Limb (tissue), 2 donors: Measurements from ENCODE around the gene FAM120C.

Source experiments
- DNase-seq, 2 donors: peaks; one replicate each; pipeline ENCODE4 v3.0.0-alpha.2; 2016; ENCODE audit errors: extremely low spot score in 2 of 2

The FAM120C gene

GRCh38 chrX:54157561-54157960 lies 25.5 kb downstream of the FAM120C start:
- DNase-seq, result no peak

DNA sequence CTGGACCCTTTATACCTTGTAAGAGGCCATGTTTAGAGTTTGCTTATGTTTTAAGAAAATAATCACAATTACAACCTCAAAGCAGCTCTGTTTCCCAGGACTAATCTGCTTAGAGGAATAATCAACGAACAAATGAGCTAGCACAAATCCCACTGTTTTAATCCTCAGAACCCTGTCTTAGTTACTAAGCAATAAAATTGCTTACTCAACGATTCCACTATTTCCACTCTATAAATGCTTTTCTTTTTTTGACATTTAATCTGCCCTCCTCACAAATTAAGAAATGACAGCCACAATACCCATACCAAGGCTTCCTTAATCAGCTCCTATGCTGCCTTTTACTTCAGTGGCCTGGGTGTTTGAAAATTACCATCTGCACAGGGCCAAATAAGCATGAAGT lies 48.8 kb downstream of the FAM120C start:
- DNase-seq, result no peak

GRCh38 chrX:54116391-54116790 lies 66.7 kb downstream of the FAM120C start:
- DNase-seq, result no peak

DNA sequence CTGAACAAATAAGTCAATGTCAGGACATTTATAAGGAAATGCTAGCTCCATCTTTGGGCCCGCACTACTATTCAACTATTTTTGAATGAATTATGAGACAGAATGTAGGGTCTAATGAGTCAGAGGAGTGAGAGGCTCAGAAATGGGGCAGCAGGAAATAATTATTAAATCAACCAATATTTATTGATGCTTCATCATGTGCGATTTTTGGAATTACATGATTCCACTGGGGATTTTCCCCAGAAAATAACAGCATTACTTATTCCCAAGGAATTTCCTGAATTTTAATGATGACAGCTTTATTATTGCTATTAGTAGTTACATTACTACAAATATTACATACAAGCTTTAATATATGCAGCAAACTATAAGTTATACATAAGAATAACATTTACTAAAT lies 89.5 kb downstream of the FAM120C start:
- no peak for DNase-seq

- DNase-seq, result no peak
These were observed 89.9 kb downstream of the FAM120C start for GRCh38 chrX:54093159-54093558.

DNA sequence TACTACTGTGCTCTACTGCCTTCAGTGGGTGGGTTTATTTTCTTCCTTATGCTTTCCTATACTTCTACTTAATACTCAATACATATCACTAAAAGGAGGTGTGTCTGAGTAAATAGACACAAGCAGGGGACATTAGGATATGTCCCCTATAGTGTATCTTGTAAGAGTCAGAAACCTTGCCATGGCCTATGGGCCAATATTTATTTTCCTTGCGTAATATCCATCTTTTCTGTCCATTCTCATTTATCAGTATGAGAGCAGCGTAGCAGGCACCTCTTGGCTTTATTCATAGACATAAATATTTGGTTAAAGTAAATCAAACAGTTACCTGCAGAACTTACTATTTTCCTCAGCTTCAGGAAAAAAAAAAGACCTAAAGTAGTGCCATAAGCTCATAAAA lies 92.2 kb downstream of the FAM120C start:
- no peak for DNase-seq

DNA sequence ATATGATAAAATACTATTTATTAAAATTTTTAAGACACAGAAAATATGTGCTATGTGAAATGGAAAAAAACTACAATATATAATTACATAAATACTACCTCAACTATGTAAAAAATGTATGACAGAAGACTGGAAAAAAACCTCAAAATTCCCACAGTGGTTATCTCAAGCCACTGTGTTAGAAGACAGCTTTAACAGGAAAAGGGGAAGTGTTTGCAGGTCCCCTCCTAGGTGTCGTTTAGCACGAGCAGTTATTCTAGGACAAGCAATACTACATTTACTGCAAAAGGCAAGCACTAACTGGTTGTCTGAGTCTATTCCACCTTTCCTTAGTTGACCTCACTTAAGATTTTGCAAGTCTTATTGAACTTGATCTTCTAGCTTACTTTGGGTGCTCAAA lies 93.9 kb downstream of the FAM120C start:
- DNase-seq, result no peak

DNA sequence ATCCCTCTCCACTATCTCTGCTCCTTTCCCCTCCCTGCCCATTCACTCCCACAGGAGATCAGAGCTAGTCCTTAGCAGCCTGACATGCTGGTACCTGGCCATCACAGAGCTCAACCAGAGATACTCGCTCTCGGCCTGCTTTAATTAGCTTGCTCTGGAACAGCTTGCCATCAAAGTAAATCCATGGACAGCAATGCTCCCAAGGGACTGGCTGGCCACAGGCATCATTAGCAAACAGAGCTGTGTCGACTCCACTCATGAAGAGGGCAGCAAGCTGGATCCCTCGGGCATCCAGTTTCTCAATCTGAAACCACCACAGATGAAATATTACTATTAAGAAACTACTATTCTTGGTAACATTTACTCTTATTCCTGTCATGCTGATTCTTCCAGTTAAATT lies 95.4 kb downstream of the FAM120C start:
- no peak for DNase-seq

- no peak for DNase-seq
These were observed 97.4 kb downstream of the FAM120C start for GRCh38 chrX:54085666-54086065.

DNA sequence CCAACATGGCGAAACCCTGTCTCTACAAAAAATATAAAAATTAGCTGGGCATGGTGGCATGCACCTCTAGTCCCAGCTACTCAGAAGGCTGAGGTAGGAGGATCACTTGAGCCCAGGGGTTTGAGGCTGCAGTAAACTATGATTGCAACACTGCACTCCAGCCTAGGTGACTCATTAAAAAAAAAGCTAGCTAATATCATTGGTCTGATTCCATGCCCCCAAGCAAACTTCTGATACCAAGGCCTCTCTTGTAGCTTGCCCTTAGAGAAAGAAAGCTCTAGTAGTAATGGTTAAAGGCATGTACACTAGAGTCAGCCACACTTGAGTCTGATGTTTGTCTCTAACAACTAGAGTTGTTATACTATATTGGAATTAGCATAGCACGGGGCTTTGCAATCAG lies 106.2 kb downstream of the FAM120C start:
- no peak for DNase-seq

DNA sequence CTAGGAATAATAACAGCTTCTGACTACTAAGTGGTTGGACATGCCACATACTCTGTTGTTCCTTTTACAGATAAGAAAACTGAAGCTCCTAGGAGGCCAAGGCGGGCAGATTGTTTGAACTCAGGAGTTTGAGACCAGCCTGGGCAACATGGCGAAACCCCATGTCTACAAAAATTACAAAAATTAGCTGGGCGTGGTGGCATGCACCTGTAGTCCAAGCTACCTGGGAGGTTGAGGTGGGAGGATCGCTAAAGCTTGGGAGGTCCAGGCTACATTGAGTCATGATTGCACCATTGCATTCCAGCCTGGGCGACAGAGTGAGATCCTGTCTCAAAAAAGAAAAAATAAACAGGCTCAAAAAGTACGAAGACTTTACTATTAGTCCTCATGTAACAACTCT lies 108.2 kb downstream of the FAM120C start:
- no peak for DNase-seq

- no peak for DNase-seq
These were observed 115.3 kb downstream of the FAM120C start for GRCh38 chrX:54067766-54068165.

GRCh38 chrX:54066841-54067240 lies 116.2 kb downstream of the FAM120C start:
- no peak for DNase-seq

DNA sequence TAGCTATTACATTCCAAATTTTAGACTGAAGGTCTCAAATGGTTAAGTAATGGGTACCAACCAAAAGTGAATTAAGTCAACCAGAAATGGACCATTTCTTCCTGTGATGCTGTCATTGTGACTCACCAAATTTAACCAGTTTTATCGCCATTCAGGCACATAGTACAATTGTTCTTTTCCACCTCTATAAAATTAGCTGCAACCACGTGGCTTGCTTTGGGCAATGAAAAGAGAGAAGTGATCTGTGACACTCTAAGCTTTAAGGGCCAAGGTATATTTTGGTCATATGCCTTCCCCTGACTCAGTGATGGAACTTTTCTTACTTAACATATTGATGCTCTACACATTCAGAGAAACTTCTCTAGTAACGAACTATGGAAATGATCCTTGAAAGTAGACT lies 118.5 kb downstream of the FAM120C start:
- DNase-seq, result no peak

DNA sequence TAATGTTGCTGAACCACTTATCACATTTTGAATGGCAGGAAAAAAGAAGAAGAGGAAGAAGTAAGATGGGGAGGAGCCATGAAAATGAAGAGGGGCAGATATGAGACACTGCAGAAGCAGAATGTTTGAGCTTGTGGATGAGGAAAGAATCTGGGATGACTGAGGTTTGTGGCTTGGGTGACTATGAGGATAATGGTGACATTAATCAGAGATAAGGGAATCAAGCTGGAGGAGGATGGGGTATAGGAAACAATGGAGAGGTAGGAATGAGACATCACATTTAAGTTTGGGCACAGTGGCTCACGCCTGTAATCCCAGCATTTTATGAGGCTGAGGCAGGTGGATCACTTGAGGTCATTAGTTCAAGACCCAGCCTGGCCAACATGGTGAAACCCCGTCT lies 119.7 kb downstream of the FAM120C start:
- DNase-seq, result no peak

DNA sequence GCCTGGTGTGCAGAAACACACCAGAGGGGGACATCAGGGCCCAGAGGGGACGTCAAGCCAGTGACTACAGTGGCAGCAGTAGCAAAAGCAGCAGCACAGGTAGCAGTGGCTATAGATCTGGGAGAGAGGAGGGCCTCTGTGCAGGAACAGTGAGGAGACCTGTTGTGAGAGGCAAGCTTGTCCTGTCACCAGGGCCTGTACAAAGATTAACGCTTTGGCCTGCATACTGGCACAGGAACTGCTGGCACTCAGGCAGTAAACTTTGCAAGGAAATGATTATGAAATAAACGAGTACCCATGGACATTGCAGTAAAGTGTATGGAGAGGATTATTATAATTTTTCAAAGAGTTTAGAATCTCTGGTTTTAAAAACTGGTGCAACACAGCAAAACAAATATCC lies 133.3 kb downstream of the FAM120C start:
- no peak for DNase-seq

DNA sequence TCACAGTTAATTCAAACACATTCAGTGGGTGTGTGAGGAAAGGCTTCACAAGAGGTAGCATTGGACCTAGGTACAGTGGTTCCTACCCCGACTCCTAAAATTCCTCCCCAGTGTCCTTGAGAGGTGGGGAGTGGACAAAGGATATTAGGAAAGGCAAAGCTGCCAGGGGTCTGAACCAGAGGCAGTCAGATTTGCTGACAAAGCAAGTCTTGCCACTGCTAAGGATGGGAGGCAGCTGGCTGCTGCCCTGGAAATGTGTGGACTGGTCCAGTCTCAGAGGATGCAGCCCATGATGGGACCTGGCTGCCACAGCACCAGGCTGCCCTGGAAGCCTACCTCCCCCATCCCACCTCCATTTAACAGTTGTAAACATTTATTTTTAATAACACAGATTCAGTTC lies 134.6 kb downstream of the FAM120C start:
- DNase-seq, result no peak

- no peak for DNase-seq
These were observed 137.4 kb downstream of the FAM120C start for GRCh38 chrX:54045563-54046228.

- no peak for DNase-seq
These were observed 138.1 kb downstream of the FAM120C start for GRCh38 chrX:54044877-54045338.

- peak; percentile 90 to 94 for DNase-seq
These were observed 138.8 kb downstream of the FAM120C start, which contains the start of gene PHF8 for GRCh38 chrX:54044126-54044876. PHF8 (minus strand) TSS chrX:54044473; CDS start chrX:54042728, 1,745 bp downstream.

- peak in 1 of 2 donors; percentile 2 for DNase-seq
These were observed 139.4 kb downstream of the FAM120C start for GRCh38 chrX:54043541-54044125.

DNA sequence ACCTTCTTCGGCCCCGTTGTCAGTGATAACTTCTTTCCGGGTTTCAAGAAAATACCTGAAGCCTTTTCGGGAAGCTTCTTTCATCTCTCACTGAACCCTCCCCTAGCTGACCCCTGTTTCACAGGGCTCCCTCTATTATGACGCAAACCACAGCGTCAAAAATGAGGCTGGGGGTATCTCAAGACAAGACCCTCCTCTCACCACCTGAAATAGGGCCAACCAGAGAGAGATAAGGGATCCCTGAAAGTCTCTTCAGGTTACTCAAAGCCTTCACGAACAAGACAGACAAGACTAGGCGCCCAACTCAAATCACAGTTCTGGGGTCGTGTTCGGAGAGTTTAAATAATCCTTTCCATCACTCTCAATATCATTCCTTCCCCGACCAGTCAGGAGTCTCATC lies 140.0 kb downstream of the FAM120C start:
- peak in 1 of 2 donors; percentile 26 for DNase-seq

- DNase-seq, result peak; percentile 36 to 61
These were observed 140.4 kb downstream of the FAM120C start for GRCh38 chrX:54042609-54043021.
